Astrocyte of the spinal cord (primary cell): ENCODE measurements around the gene SLC22A6.

Experiments
- DNase-seq: peaks from one replicate; pipeline ENCODE4 v3.0.0; 2011; ENCODE audit warnings: low read depth, low spot score
- H3K4me3 ChIP-seq: 2 replicates; pipeline ENCODE4 v1.5.1; 2011; ENCODE audit warnings: low read depth, mild to moderate bottlenecking, low read length, moderate library complexity
- CTCF ChIP-seq: IDR thresholded peaks from 2 replicates; pipeline ENCODE4 v1.5.1; 2012; ENCODE audit warnings: low read depth, mild to moderate bottlenecking, low read length, inconsistent platforms
- in situ Hi-C: cut with HindIII; loops from 2 replicates; pipeline ENCODE4 v1.10.0; 2017; ENCODE audit warnings: low sequenced_read_pairs

SLC22A6 gene

DNA sequence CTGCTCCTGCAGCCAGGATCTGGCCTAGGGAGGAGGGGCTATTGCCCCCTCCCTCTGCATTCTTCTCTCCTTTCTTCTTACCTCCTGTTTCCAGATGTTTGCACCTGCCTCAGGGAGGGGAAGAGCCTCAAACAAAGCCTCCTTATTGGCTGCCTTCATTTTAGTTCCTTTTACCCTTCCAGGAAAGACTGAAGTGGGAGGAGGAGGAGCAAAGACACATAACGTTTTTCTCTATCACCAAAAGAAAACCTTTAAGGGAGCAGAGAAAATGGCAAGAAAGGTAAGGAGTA, 50.3 kb downstream of the SLC22A6 start:
- H3K4me3 ChIP-seq: no peak overlapping the region
- in situ Hi-C loops: no loop called here
- no peak for TF ChIP-seq CTCF
- DNase-seq: no peak

DNA sequence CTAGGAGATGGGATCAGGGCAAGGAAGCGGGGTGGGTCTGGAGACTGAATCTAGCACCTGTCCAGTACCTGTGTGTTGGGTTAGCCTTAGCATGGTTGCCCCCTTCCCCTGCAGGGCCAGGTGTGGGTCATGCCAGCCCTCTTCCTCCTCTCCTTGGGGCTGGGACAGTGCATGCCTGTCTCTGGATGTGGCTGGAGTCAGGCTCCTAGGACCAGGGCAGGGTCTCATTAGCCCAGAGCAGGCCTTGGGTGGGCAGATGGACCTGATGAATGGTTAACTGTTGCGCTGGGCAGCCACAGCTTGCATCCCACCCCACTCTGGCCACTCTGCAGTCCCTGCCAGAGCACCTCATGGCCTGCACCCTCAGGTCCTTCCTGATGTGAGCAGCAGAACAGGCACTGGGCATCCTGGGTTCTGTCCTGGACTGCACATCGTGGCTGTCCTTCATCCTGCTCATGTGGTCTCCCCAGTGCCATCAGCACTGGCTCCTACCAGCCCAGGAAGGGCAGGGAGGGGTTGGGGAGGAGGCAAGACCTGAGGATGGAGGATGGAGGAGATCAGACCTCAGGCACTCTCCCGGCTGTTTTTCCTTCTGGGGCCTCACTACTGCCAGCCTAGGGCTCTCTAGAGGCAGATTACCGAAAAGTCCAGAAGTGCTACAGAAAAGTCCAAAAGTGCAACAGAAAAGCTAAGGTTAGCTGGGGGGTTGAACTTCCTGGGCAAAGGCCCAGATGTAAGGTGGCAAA, 50.8 kb downstream of the SLC22A6 start:
- in situ Hi-C loops: no loop called here
- TF ChIP-seq CTCF: no peak
- no peak for DNase-seq
- H3K4me3 ChIP-seq: no peak overlapping the region

DNA sequence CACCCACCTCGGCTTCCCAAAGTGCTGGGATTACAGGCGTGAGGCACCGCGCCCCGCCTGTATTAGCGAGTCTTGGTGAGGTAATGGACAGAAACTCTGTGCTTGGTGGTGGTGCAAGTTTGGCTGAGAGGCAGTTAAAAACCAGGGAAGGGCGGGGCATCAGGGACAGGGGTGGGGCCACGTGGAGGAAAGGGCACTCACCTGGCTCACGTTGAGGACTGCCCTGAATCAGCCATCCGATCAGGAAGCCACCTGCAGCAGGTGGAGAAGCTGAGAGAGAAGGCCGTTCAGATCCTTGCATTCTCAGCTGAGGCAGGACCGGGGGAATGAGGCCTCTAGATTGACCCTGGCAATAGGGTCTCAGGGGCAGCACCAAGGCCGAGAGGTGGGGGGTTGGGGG, 51.5 kb downstream of the SLC22A6 start:
- in situ Hi-C loops: no loop called here
- TF ChIP-seq CTCF: no peak
- H3K4me3 ChIP-seq: no peak overlapping the region
- no peak for DNase-seq

DNA sequence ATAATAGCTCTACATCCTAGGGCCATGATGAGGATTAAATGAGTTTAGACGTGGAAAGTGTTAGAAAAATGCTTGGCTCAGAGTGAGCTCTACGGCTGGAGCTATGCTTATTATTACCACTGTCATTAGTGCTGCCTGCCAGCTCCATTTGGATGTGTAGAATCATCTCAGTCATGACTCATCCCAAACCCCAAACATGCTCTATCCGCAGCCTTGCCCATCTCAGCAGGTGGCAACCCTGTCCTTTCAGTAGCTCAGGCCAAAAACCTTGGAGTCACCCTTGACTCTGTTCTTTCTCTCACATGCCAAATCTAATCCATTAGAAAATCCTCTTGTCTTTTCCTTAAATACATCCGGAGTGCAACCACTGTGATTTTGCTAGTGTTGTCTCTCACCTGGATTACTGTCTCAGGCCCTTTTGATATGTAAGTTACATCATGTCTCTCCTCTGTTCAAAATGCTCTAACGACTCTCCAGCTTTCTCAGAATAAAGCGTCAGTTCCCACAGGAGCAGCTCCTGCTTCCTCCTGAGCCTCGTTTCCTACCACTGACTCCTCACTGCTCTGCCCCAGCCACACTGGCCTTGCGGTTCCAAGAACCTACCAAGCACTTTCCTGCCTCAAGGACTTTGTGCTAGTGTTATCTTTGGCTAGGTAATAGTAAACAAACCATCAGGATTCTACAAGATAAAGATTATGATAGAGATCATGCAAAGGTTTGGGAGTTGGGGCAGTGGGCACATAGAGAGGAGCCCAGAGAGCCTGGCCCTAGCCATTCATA, 53.1 kb downstream of the SLC22A6 start:
- H3K4me3 ChIP-seq: no peak overlapping the region
- peak; percentile 6 for DNase-seq
- TF ChIP-seq CTCF: no peak
- in situ Hi-C loops: no loop called here

DNA sequence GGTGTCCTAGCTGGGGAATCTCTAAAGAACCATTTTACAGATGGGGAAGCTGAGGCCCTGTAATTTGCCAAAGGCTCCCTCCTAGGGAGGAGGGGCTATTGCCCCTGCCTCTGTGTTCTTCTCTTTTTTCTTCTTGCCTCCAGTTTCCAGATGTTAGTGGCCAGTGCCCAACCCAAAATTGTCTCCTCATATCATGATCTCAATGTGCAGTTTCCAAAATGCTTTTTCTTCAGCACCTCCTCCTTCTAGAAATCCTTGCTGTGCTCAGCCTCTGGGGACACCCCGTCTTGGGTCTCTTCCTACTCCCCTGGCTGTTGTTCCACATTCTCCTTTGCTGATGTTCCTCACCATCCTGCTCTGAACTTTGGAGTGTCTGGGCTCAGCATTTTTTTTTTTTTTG, 54.1 kb downstream of the SLC22A6 start:
- in situ Hi-C loops: no loop called here
- no peak for TF ChIP-seq CTCF
- H3K4me3 ChIP-seq: no peak overlapping the region
- no peak for DNase-seq

- DNase-seq: no peak
- TF ChIP-seq CTCF: no peak
- H3K4me3 ChIP-seq: no peak overlapping the region
- in situ Hi-C loops: no loop called here
These were observed 54.6 kb downstream of the SLC22A6 start for GRCh38 chr11:62930157-62930556.
